ENCODE data around the gene POTEJ. TPM values are rescaled to one million over a fixed set of nuclear protein-coding genes. Genes with fewer than 3 reads are reported as not detected.
"Not testable (repeated sequence)": the region's sequence is repeated elsewhere in the genome, so short reads cannot be mapped to it uniquely, and the experiment has no call there.

POTEJ gene
- total RNA-seq, 1 experiment from 2014 or later, result not detected

DNA sequence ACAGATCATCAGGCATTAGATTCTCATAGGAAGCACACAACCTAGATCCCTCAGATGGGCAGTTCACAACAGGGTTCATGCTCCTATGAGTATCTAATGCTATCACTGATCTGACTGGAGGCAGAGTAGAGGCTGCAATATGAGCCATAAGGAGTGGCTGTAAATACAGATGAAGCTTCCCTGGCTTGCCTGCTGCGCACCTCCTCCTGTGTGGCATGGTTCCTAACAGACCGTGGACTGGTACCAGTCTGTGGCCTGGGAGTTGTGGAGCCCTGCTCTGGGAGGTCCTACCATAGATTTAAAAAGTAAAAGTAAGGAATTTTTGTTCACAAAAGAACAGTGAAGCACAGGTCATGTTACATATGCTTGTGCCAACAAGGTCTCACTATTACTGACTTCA is 27.7 kb downstream of the POTEJ start:
- H3K4me3 Mint-ChIP-seq; H3K9me3 ChIP-seq (ENCODE audit: control insufficient read depth, low read depth, low read length); H3K79me2 ChIP-seq (ENCODE audit: insufficient read depth, low read length); H4K5ac ChIP-seq (ENCODE audit: insufficient read length, low read depth, low read length); H2AFZ ChIP-seq (ENCODE audit: low read length); H2BK20ac ChIP-seq (ENCODE audit: low read depth, low read length, poor library complexity, severe bottlenecking); H3K79me1 ChIP-seq (ENCODE audit: insufficient read depth, low read depth, low read length, poor library complexity, severe bottlenecking); H3K9ac ChIP-seq (ENCODE audit: extremely low read depth, insufficient read length, low read length); H3K23ac ChIP-seq (ENCODE audit: insufficient read length, low read depth, low read length); H3K4me1 Mint-ChIP-seq; H3K9me3 Mint-ChIP-seq; H4K91ac ChIP-seq (ENCODE audit: insufficient read length, low read depth, low read length); H3K27me3 Mint-ChIP-seq (ENCODE audit: low read depth); H3K4me1 ChIP-seq (ENCODE audit: insufficient read depth, low read length); DNase-seq; H2BK120ac ChIP-seq (ENCODE audit: low read depth, low read length, poor library complexity, severe bottlenecking); H3T11ph ChIP-seq (ENCODE audit: low read length); H2BK12ac ChIP-seq (ENCODE audit: insufficient read length, low read depth, low read length); H4K8ac ChIP-seq (replicated peaks; ENCODE audit: insufficient read length, low read depth, low read length); H3K27ac Mint-ChIP-seq; H3K23me2 ChIP-seq (ENCODE audit: insufficient read length, low read depth, low read length, poor library complexity, severe bottlenecking); H3K56ac ChIP-seq (ENCODE audit: insufficient read length, low read depth, low read length); H3K14ac ChIP-seq (ENCODE audit: insufficient read depth, low read length); H3K36me3 Mint-ChIP-seq (ENCODE audit: insufficient read depth in 1 of 3, low read depth in 3 of 3); H2BK5ac ChIP-seq (ENCODE audit: insufficient read length, low read length); H3K4me2 ChIP-seq (ENCODE audit: insufficient read depth, insufficient read length, low read length); H2BK15ac ChIP-seq (ENCODE audit: low read depth, low read length); H3K27ac ChIP-seq (ENCODE audit: insufficient read length, low read depth, low read length); H3K18ac ChIP-seq (ENCODE audit: insufficient read length, low read depth, low read length); H3K27me3 ChIP-seq (ENCODE audit: insufficient read depth, low read length); H3K4ac ChIP-seq (ENCODE audit: low read depth, low read length); H2AK5ac ChIP-seq (ENCODE audit: insufficient read length, low read length); H4K20me1 ChIP-seq (ENCODE audit: control insufficient read depth, insufficient read depth, insufficient read length): not testable (repeated sequence)
- WGBS (ENCODE audit: extremely low coverage, insufficient read length, low lambda C conversion rate), result no CpG with 5 or more reads among the region's 2 CpGs

DNA sequence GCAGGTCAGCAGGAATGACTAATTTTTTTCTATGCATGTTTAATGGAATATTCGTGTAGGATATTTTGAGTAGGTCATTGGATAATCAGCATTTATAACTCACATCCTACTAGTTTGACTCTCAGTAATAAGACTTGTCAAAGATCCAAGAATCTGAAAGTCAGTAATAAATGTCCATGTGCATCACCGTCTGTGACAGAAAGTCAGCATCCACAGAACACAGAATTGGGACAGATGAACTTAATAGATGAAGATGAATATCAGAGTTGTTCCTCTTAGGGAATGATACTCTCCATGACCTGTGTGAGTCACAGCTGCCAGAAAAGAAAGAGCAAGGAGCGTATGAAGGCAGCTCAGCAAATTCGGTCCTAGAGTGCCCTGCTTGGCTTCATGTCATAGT is 30.4 kb downstream of the POTEJ start:
- not testable (repeated sequence) for H3K4me2 ChIP-seq (ENCODE audit: insufficient read depth, insufficient read length, low read length); H2AFZ ChIP-seq (ENCODE audit: low read length); H2BK12ac ChIP-seq (ENCODE audit: insufficient read length, low read depth, low read length); H4K8ac ChIP-seq (replicated peaks; ENCODE audit: insufficient read length, low read depth, low read length); H2BK120ac ChIP-seq (ENCODE audit: low read depth, low read length, poor library complexity, severe bottlenecking); H3K9me3 Mint-ChIP-seq; H3K9ac ChIP-seq (ENCODE audit: extremely low read depth, insufficient read length, low read length); H3K56ac ChIP-seq (ENCODE audit: insufficient read length, low read depth, low read length); H3K4me1 Mint-ChIP-seq; H3K23me2 ChIP-seq (ENCODE audit: insufficient read length, low read depth, low read length, poor library complexity, severe bottlenecking); H2BK20ac ChIP-seq (ENCODE audit: low read depth, low read length, poor library complexity, severe bottlenecking); H3K4me3 Mint-ChIP-seq; H2AK5ac ChIP-seq (ENCODE audit: insufficient read length, low read length); H4K91ac ChIP-seq (ENCODE audit: insufficient read length, low read depth, low read length); H3K27me3 Mint-ChIP-seq (ENCODE audit: low read depth); H4K5ac ChIP-seq (ENCODE audit: insufficient read length, low read depth, low read length); H3K79me1 ChIP-seq (ENCODE audit: insufficient read depth, low read depth, low read length, poor library complexity, severe bottlenecking); H3T11ph ChIP-seq (ENCODE audit: low read length); H3K18ac ChIP-seq (ENCODE audit: insufficient read length, low read depth, low read length); H2BK5ac ChIP-seq (ENCODE audit: insufficient read length, low read length); H3K23ac ChIP-seq (ENCODE audit: insufficient read length, low read depth, low read length); H3K4me1 ChIP-seq (ENCODE audit: insufficient read depth, low read length); H3K14ac ChIP-seq (ENCODE audit: insufficient read depth, low read length); H3K27ac Mint-ChIP-seq; H3K27me3 ChIP-seq (ENCODE audit: insufficient read depth, low read length); H3K27ac ChIP-seq (ENCODE audit: insufficient read length, low read depth, low read length); H3K36me3 Mint-ChIP-seq (ENCODE audit: insufficient read depth in 1 of 3, low read depth in 3 of 3); H3K9me3 ChIP-seq (ENCODE audit: control insufficient read depth, low read depth, low read length); H2BK15ac ChIP-seq (ENCODE audit: low read depth, low read length); H3K79me2 ChIP-seq (ENCODE audit: insufficient read depth, low read length); DNase-seq; H4K20me1 ChIP-seq (ENCODE audit: control insufficient read depth, insufficient read depth, insufficient read length); H3K4ac ChIP-seq (ENCODE audit: low read depth, low read length)
- WGBS (ENCODE audit: extremely low coverage, insufficient read length, low lambda C conversion rate), result no CpG with 5 or more reads among the region's 4 CpGs
